Duodenal mucosa (tissue), 2 donors: ENCODE data around the gene CAST.

Experiments used
- H3K27ac ChIP-seq: one replicate; pipeline ENCODE4 v1.7.0; 2013; ENCODE audit warnings: low read depth, low read length
- H3K27me3 ChIP-seq, 2 donors: one replicate each; pipeline ENCODE4 v1.7.0; 2013; ENCODE audit warnings: low read length in 2 of 2, control low read depth in 1 of 2; ENCODE audit not compliant: insufficient read depth in 2 of 2, control insufficient read depth in 1 of 2
- H3K36me3 ChIP-seq, 2 donors: one replicate each; pipeline ENCODE4 v1.7.0; 2013; ENCODE audit warnings: low read length in 2 of 2, control low read depth in 1 of 2; ENCODE audit not compliant: insufficient read depth in 2 of 2, control insufficient read depth in 1 of 2
- H3K4me1 ChIP-seq, 2 donors: one replicate each; pipeline ENCODE4 v1.7.0; 2013; ENCODE audit warnings: low read length in 2 of 2, control low read depth in 1 of 2; ENCODE audit not compliant: insufficient read depth in 2 of 2, control insufficient read depth in 1 of 2
- H3K4me3 ChIP-seq, 2 donors: one replicate each; pipeline ENCODE4 v1.7.0; 2013; ENCODE audit warnings: low read length in 2 of 2, low read depth in 1 of 2
- H3K9ac ChIP-seq, 2 donors: one replicate each; pipeline ENCODE4 v1.7.0; 2013; ENCODE audit warnings: low read length in 2 of 2, low read depth in 1 of 2
- H3K9me3 ChIP-seq, 2 donors: one replicate each; pipeline ENCODE4 v1.7.0; 2013; ENCODE audit warnings: low read length in 2 of 2, control low read depth in 1 of 2; ENCODE audit not compliant: control insufficient read depth in 1 of 2

CAST gene

DNA sequence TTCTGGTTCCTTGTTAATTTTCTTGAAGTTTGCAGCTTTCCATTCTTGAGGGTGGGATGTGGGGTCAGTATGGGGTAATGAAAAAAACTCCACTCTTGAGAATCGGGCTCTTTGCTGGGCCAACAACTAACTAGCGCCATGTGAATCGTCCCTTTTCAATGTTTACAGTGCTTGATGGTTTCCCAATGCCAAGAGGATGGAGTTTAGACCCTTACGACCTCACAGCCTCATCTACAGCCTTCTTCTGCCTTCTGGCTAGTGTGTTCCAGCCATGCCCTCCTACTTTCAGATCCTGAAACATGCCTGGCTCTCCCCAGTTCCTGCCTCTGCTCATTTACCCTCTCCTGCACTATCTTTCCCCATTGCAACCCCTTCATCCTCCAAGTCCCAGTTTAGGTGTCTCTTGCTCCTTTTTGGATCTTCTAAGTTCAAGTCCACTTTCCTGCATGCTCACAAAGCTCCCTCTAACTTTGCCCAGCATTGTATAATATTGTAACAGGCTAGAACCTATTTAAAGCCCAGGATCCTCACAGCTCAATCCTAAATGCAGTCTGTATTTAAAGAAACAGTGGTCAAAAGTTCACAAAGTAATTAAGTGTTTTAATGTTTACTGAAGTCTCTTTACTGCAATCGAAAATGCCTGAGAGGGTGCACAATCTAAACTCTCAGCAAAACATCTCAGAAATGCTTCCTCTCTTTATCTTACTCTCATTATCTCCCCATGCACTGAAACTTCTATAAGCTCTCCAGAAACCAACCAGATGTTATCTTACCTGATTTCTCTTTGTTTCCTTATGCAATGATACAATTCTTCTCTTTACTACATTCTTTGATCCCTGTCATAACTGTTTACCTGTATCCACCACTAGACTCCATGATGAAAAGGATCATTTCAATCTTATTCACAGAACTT, 20.6 kb upstream of the CAST start:
- no peaks in the 10 kb centered on the region for H3K36me3 ChIP-seq
- no peaks in the 10 kb centered on the region for H3K9me3 ChIP-seq
- no peak overlapping the region for H3K9ac ChIP-seq
- H3K4me1 ChIP-seq: peaks cover 3 to 8% of the 10 kb centered on the region in 2 donors
- H3K27ac ChIP-seq: no peak overlapping the region
- no peaks in the 10 kb centered on the region for H3K27me3 ChIP-seq
- no peak overlapping the region for H3K4me3 ChIP-seq

GRCh38 chr5:96642281-96642640, 19.9 kb upstream of the CAST start:
- no peak overlapping the region for H3K4me3 ChIP-seq
- peaks cover 3 to 8% of the 10 kb centered on the region in 2 donors for H3K4me1 ChIP-seq
- H3K27me3 ChIP-seq: no peaks in the 10 kb centered on the region
- H3K9me3 ChIP-seq: no peaks in the 10 kb centered on the region
- no peaks in the 10 kb centered on the region for H3K36me3 ChIP-seq
- no peak overlapping the region for H3K27ac ChIP-seq
- no peak overlapping the region for H3K9ac ChIP-seq

GRCh38 chr5:96645091-96645490, 17.1 kb upstream of the CAST start:
- no peak overlapping the region for H3K27ac ChIP-seq
- H3K4me3 ChIP-seq: no peak overlapping the region
- no peak overlapping the region for H3K9ac ChIP-seq
- H3K9me3 ChIP-seq: no peaks in the 10 kb centered on the region
- no peaks in the 10 kb centered on the region for H3K36me3 ChIP-seq
- H3K27me3 ChIP-seq: no peaks in the 10 kb centered on the region
- peaks cover 8 to 13% of the 10 kb centered on the region in 2 donors for H3K4me1 ChIP-seq

GRCh38 chr5:96648023-96648422, 14.2 kb upstream of the CAST start:
- no peak overlapping the region for H3K4me3 ChIP-seq
- H3K4me1 ChIP-seq: peaks cover 5% of the 10 kb centered on the region in 2 donors
- no peak overlapping the region for H3K9ac ChIP-seq
- H3K27me3 ChIP-seq: no peaks in the 10 kb centered on the region
- H3K36me3 ChIP-seq: no peaks in the 10 kb centered on the region
- H3K9me3 ChIP-seq: no peaks in the 10 kb centered on the region
- H3K27ac ChIP-seq: no peak overlapping the region

- no peaks in the 10 kb centered on the region for H3K27me3 ChIP-seq
- H3K9me3 ChIP-seq: no peaks in the 10 kb centered on the region
- peaks cover 5% of the 10 kb centered on the region in 2 donors for H3K4me1 ChIP-seq
- no peaks in the 10 kb centered on the region for H3K36me3 ChIP-seq
- no peak overlapping the region for H3K27ac ChIP-seq
- H3K9ac ChIP-seq: no peak overlapping the region
- no peak overlapping the region for H3K4me3 ChIP-seq
These were observed 13.6 kb upstream of the CAST start for GRCh38 chr5:96648593-96648992.

DNA sequence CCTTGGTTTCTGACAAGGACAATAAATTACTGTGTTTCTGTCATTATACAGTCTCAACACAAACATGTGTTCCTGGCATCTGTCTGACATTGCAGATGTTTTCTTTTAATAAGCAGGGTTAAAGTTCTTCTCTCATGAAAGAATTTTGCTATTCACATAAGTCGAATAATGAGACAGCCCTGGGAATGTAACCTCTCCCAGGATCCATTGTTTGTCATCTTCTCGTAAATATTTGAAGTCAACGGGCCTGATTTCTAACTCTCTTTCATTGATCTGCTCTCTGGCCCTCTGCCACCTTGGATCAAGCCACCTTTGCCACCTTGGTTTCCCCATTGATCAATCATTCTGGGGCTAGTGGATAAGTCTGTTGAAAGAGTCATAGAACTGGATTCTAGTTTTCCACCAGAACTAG, 12.9 kb upstream of the CAST start:
- Histone ChIP-seq H3K4me3 (no peak overlapping the region), H3K27ac (no peak overlapping the region), H3K9ac (no peak overlapping the region), H3K27me3 (no peaks in the 10 kb centered on the region), H3K9me3 (no peaks in the 10 kb centered on the region), H3K4me1 (peaks cover 5% of the 10 kb centered on the region in 2 donors), H3K36me3 (no peaks in the 10 kb centered on the region)

GRCh38 chr5:96649681-96650540, 12.3 kb upstream of the CAST start:
- no peak overlapping the region for H3K27ac ChIP-seq
- H3K27me3 ChIP-seq: no peaks in the 10 kb centered on the region
- H3K36me3 ChIP-seq: no peaks in the 10 kb centered on the region
- peaks cover 5% of the 10 kb centered on the region in 2 donors for H3K4me1 ChIP-seq
- H3K4me3 ChIP-seq: no peak overlapping the region
- H3K9me3 ChIP-seq: no peaks in the 10 kb centered on the region
- no peak overlapping the region for H3K9ac ChIP-seq

- no peak overlapping the region for H3K27ac ChIP-seq
- no peaks in the 10 kb centered on the region for H3K36me3 ChIP-seq
- H3K4me3 ChIP-seq: no peak overlapping the region
- no peaks in the 10 kb centered on the region for H3K9me3 ChIP-seq
- H3K27me3 ChIP-seq: no peaks in the 10 kb centered on the region
- H3K9ac ChIP-seq: no peak overlapping the region
- peaks cover 5% of the 10 kb centered on the region in 2 donors for H3K4me1 ChIP-seq
These were observed 11.1 kb upstream of the CAST start for GRCh38 chr5:96651047-96651446.

GRCh38 chr5:96651948-96652753, 10.0 kb upstream of the CAST start:
- Histone ChIP-seq H3K4me1 (peaks cover 5 to 12% of the 10 kb centered on the region in 2 donors), H3K4me3 (no peak overlapping the region), H3K27me3 (no peaks in the 10 kb centered on the region), H3K27ac (no peak overlapping the region), H3K9ac (no peak overlapping the region), H3K36me3 (no peaks in the 10 kb centered on the region), H3K9me3 (no peaks in the 10 kb centered on the region)
